ENCODE results near the gene TEX29. TPM values are rescaled to one million over a fixed set of nuclear protein-coding genes. Genes with fewer than 3 reads are reported as not detected.

TEX29 gene
- total and polyA plus RNA-seq, 2 donors (not counting 1 experiment from before 2014, with no cell fraction given), result 0.66 to 0.86 TPM

- TF ChIP-seq EZH2 (IDR thresholded peaks at IDR 0.05; ENCODE audit: borderline replicate concordance, insufficient read depth, low read depth, low read length, poor library complexity, severe bottlenecking) (no peak), CTCF (IDR thresholded peaks at IDR 0.05) (no peak)
- Mint-ChIP-seq H3K27me3 (no peaks in the 10 kb centered on the region), H3K9me3 (ENCODE audit: insufficient read depth) (no peaks in the 10 kb centered on the region), H3K27ac (no peak overlapping the region), H3K4me3 (no peak overlapping the region), H3K4me1 (no peaks in the 10 kb centered on the region)
- WGBS (ENCODE audit: insufficient coverage), result 83% methylated on average over 12 of the region's 17 CpGs
- H3K27me3 ChIP-seq (replicated peaks in 1 of 4; ENCODE audit: control extremely low read depth in 1 of 4, control insufficient read depth in 3 of 4, insufficient read depth in 4 of 4, low read length in 3 of 4), result no peaks in the 10 kb centered on the region
- H3K4me2 ChIP-seq (replicated peaks; ENCODE audit: low read depth, low read length, poor library complexity, severe bottlenecking), result no peak overlapping the region
- DNase-seq (no peak), ATAC-seq (ENCODE audit: low read depth) (no peak)
- no peak overlapping the region for H2AFZ ChIP-seq (ENCODE audit: insufficient read depth, low read depth, low read length, poor library complexity, severe bottlenecking)
- no peak overlapping the region for H3K9ac ChIP-seq (ENCODE audit: low read length)
- no peaks in the 10 kb centered on the region for H4K20me1 ChIP-seq (ENCODE audit: control insufficient read depth, insufficient read depth, low read length, poor library complexity, severe bottlenecking)
- no peaks in the 10 kb centered on the region for H3K79me2 ChIP-seq (ENCODE audit: control insufficient read depth, insufficient read depth, low read length)
- ChIA-PET CTCF (no interaction called here), POLR2A (no interaction called here)
- H3K36me3 ChIP-seq (replicated peaks in 1 of 2; ENCODE audit: control extremely low read depth in 1 of 2, control insufficient read depth in 1 of 2, extremely low read depth in 1 of 2, insufficient read depth in 2 of 2, low read length in 1 of 2), result no peaks in the 10 kb centered on the region
- no peak overlapping the region for H3K4me3 ChIP-seq (ENCODE audit: control extremely low read depth in 1 of 5, extremely low read depth in 1 of 5, insufficient read depth in 1 of 5, low read depth in 2 of 5, low read length in 4 of 5)
- no peaks in the 10 kb centered on the region for H3K9me3 ChIP-seq (ENCODE audit: control extremely low read depth in 1 of 3, control insufficient read depth in 2 of 3, insufficient read depth in 1 of 3, low read length in 2 of 3)
- intact Hi-C loops (cut with micrococcal nuclease), result no loop called here
- H3K4me1 ChIP-seq (ENCODE audit: control insufficient read depth in 2 of 2, insufficient read depth in 2 of 2, low read length in 2 of 2), result no peaks in the 10 kb centered on the region
- no peak overlapping the region for H3K27ac ChIP-seq (ENCODE audit: low read length in 2 of 2)
These were observed 3.7 kb downstream of the TEX29 start for GRCh38 chr13:111323950-111324651.

- no peak for ATAC-seq (ENCODE audit: low read depth)
- WGBS (ENCODE audit: insufficient coverage), result 94% methylated on average over 14 of the region's 14 CpGs
- POLR2A ChIA-PET, result no interaction called here
These were observed 4.3 kb downstream of the TEX29 start for GRCh38 chr13:111324736-111325135.

More at GRCh38 chr13:111324736-111325135, 4.3 kb downstream of the TEX29 start:
- Mint-ChIP-seq H3K4me3 (no peak overlapping the region), H3K4me1 (no peaks in the 10 kb centered on the region), H3K27ac (no peak overlapping the region), H3K27me3 (no peaks in the 10 kb centered on the region), H3K9me3 (ENCODE audit: insufficient read depth) (no peaks in the 10 kb centered on the region)
- no peak overlapping the region for H3K9ac ChIP-seq (ENCODE audit: low read length)
- no peak overlapping the region for H3K4me3 ChIP-seq (ENCODE audit: control extremely low read depth in 1 of 5, extremely low read depth in 1 of 5, insufficient read depth in 1 of 5, low read depth in 2 of 5, low read length in 4 of 5)
- CTCF ChIA-PET, result no interaction called here
- intact Hi-C loops (cut with micrococcal nuclease), result no loop called here
- H3K9me3 ChIP-seq (ENCODE audit: control extremely low read depth in 1 of 3, control insufficient read depth in 2 of 3, insufficient read depth in 1 of 3, low read length in 2 of 3), result no peaks in the 10 kb centered on the region
- no peaks in the 10 kb centered on the region for H3K27me3 ChIP-seq (replicated peaks in 1 of 4; ENCODE audit: control extremely low read depth in 1 of 4, control insufficient read depth in 3 of 4, insufficient read depth in 4 of 4, low read length in 3 of 4)
- no peaks in the 10 kb centered on the region for H3K79me2 ChIP-seq (ENCODE audit: control insufficient read depth, insufficient read depth, low read length)
- H2AFZ ChIP-seq (ENCODE audit: insufficient read depth, low read depth, low read length, poor library complexity, severe bottlenecking), result no peak overlapping the region
- H3K4me1 ChIP-seq (ENCODE audit: control insufficient read depth in 2 of 2, insufficient read depth in 2 of 2, low read length in 2 of 2), result no peaks in the 10 kb centered on the region
- TF ChIP-seq EZH2 (IDR thresholded peaks at IDR 0.05; ENCODE audit: borderline replicate concordance, insufficient read depth, low read depth, low read length, poor library complexity, severe bottlenecking), result no peak
- no peak for TF ChIP-seq CTCF (IDR thresholded peaks at IDR 0.05)
- H4K20me1 ChIP-seq (ENCODE audit: control insufficient read depth, insufficient read depth, low read length, poor library complexity, severe bottlenecking), result no peaks in the 10 kb centered on the region
- no peaks in the 10 kb centered on the region for H3K36me3 ChIP-seq (replicated peaks in 1 of 2; ENCODE audit: control extremely low read depth in 1 of 2, control insufficient read depth in 1 of 2, extremely low read depth in 1 of 2, insufficient read depth in 2 of 2, low read length in 1 of 2)
- no peak overlapping the region for H3K4me2 ChIP-seq (replicated peaks; ENCODE audit: low read depth, low read length, poor library complexity, severe bottlenecking)
- DNase-seq, result no peak
- no peak overlapping the region for H3K27ac ChIP-seq (ENCODE audit: low read length in 2 of 2)
